Forelimb muscle (tissue), 1 donor: ENCODE results near the gene SLIT1. TPM values are rescaled to one million over a fixed set of nuclear protein-coding genes. Genes with fewer than 3 reads are reported as not detected.

Experiments used
- DNase-seq: peaks from one replicate; pipeline ENCODE4 v3.0.0-alpha.2; 2013; ENCODE audit warnings: low read depth
- polyA plus RNA-seq: library from polyadenylated mRNA; unstranded; fragments of 120-200 nt; gene quantifications from one replicate; pipeline ENCODE4 v1.2.1, GENCODE V29; 2013; ENCODE audit not compliant: insufficient read length

Gene SLIT1
- polyA plus RNA-seq, 1 donor = 0.70 TPM

DNA sequence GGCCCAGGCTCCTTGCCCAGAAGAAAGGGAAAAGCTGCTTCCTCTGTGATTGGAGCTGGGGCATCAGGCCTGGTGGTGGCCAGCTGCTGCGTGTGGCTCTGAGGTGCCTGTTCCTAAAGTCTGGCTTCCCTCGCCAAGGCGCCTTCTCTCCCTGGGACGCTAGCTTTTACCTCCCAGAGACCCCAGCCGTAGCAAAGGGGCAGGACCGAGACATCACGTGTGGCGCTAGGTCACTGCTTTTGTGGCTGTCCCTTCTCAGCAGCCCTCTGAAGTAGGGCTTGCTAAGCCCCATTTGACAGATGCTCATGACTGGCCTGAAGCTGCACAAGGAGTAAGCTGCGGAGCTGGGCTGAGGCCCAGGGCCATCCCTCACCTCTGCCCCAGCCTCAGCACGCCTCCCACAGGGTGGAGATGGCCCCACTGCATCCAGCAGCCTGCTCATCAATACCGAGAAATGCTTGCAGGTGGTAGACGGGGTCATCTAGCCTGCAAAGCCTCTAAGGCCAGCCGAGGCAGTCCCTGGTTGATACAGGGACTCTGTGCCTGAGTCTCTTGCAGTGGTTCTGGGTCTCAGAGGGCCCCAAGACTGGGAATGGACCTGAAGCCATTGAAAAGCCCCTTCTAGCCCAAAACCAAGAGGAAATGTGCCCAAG, 182.5 kb downstream of the SLIT1 start:
- DNase-seq = no peak

DNA sequence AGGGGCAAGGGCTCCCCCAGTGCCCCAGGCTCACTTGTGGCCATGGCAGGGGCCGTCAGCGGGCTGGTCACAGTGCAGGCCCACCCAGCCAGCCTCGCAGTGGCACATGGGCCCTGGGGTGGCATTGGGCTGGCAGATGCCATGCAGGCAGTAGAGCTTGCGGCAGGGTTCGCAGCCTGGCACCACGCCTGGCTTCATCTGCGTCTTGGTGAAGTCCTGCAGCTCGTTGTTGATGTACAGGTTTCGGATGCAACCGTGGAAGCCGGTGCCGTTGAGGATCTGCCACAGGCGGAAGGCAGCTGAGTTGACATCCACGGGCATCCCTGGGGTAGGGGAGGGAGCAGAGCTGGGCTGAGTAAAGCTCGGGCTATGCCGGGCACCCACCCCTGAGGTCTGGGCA, 183.1 kb downstream of the SLIT1 start:
- DNase-seq = no peak

DNA sequence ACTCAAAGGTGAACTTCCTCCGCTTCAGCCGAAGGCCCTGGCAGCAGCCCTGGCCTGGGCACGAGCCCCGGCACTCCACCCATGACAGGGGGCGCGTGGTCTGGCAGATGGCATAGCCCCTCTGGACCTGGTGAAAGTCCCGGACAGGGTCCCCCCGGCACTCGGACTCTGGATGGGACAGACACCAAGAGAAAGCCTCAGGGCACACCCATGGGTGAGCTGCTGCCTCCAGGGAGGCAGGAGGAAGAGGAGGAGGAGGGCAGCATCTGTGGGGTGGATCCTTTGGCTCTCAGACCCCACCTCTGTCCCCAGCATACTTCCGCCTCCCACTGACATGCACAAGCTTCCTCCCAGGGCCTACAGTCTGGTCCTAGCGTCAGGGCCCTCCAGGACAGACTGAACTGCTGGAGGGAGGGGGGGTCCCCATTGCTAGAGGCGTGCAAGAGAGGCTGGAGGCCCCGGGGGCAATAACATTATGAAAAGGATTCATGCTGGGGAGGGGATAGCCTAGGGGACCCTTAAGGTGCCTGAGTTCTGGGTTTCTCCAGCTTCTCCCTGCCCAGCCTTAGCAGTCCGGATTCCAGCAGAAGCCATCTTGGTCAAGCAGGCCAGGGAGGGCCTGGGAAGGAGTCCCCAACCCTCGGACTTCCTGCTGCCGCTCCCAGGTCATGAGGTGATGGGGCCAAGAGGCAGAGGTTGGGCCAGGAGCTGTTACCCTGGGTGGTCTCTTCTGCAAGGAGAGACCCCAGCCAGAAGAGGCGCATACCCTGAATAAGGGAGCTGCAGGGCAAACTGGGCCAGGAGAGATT, 184.4 kb downstream of the SLIT1 start:
- no peak for DNase-seq

DNA sequence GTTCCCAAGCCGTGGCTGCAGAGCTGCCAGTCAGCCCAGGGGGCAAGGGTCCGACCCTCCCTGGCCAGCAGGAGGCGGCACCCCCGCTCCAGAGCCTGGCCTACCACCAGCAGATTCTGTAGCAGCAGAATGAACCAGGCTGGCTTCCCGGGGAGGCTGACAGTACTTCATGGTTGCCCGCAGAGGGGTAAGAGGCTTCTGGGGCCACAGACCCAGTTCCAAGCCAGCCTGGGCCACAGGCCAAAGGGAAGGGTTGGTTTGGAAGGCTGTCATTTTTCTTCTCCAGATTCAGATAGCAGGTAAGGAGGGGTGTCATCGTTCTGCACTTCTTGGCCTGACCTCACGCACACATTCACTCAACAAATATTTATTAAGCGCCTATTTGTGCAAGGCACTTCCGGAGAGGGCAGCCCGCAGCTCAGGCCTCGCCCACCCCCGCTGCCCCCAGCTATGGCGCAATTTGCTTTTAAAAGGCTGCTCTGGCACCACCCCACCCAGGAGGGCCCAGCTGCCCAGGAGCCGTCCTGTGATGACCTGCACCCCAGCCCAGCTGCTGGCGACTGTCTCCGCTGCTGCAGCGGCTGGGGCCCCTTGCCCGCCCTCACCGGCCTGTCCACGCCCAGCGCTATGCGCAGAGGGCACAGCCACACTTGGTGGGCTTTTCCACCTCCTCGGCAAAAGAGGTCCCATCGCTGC, 185.1 kb downstream of the SLIT1 start:
- DNase-seq = no peak

DNA sequence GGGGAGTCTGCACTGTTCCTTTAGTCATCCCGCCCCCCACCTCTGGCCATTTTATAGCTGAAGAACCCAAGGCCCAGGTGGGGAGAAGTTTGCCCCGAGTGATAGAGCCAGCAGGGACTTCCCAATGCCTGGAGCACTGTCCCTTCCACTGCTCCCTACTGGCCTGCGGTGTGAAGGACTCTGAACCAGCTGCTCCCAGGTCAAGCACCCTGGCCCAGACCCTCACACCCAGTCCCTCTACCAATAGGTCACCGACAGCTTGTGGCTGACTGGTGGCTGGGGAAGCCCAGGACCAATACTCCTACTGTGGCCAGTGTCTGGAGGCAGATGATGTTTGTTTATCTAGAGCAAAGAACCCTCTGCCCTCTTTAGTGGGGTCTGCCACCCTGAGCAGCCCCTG, 185.8 kb downstream of the SLIT1 start:
- DNase-seq = no peak

DNA sequence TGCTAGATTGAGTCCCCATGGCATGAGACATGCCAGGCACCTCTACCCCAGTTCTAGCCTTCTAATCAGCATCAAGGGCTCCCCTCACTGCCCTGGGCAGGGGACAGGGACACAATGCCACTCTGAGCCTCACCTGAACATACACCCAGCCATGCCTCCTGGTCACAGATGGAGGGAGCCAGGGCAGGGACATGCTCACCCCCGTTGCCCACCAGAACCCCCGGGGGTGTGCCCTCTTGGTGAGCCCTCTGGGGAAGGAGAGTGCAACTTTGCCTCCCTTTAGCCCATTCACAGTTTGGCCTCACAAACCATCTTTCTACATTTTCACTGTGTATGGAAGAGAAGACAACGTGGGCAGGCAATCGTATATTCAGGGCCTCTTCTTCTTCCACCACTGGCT, 186.4 kb downstream of the SLIT1 start:
- DNase-seq = no peak

DNA sequence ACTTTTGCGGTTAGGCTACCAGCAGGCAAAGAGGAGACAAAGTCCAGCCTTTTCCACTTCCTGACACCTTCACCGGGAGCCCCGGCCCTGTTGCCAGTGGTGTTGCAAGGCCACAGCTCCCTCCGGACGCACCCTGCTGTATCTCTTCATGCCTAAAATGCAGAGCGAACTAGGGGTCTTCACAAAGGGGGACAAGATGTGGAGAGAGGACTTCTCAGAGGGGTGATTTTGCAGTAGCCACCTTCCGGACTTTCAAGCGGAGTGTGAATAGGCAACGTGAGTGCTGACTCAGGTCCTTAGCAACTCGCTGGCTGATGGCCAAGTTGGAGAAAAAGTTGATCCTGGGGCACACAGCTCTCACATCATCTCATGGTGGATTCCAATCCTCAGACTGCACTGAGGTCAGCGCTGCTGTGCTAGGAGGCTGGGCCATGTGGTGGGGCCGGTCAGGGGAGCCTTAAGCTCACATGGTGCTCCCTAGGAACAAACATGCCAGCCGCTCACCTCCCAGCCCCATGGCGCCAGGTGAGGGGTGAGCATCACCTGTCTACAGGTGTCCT, 187.3 kb downstream of the SLIT1 start:
- no peak for DNase-seq

DNA sequence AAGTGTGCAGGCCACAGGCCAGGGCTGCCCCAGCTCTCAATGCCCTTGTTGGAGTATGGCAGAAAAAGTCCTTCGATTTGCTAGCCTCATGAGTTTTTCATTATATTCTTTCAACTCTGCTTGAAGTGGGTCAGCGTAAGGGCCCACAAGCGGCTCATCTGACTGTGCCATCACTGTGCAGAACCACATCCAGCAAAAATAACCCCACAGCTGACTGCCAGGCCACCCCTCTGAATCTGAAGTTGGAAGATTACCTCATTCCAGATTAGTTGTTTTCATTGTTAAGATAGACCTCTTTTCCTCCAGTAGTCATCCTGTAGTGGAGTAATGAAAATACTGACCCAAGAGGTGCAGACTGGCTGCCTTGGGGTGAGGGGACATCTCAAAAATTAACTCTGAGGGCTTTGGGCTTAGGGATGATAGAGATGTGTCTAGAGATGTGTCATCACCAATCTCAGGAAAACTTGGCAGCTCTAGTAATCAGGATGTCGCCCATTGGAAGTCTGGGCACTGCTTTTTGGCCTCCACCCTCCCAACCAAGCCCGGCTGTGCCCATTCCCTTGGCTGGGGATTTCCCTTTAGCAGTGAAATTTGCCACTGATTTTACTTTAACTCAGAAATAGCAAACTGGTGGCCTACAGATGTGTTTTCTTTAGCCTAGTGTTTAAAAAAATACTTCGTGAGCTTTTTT, 189.3 kb downstream of the SLIT1 start:
- no peak for DNase-seq

DNA sequence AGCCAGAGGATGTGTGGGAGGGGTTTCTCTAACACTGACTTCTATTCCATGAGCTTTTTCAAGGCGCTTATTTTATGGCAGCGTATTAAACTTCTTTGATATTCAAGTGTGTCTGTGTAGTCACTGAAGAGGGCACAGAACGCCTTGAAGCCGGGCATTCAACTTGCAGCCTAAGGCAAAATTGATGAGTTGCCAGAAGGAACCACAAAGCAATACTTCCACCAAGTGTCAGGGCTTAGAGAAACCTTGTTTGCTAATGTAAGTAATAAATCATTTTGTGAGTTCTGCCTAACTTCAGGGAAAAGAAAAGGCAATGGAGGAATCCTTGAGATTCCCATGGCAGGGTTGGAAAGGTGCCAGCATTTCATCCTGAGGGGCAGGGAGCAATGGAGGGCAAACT, 189.9 kb downstream of the SLIT1 start:
- no peak for DNase-seq

DNA sequence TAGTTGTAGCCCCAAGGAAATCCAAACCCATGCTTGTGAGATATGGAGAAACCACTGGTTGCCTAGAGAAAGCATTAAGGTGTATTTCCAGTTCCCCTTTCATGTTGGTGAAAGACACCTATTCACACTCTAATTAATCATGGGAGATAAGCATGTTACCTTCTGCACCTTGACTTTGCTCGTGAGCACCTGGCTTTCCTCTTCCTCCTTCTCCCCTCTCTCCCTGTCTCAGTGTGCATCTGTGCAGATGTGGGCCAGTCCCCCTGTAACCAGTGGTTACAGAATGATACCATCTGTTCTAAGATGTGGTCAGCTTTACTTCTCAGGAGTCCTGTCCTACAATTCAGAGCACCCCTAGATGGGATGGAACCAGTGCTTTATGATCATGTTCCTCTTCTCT, 193.0 kb downstream of the SLIT1 start:
- DNase-seq = no peak

DNA sequence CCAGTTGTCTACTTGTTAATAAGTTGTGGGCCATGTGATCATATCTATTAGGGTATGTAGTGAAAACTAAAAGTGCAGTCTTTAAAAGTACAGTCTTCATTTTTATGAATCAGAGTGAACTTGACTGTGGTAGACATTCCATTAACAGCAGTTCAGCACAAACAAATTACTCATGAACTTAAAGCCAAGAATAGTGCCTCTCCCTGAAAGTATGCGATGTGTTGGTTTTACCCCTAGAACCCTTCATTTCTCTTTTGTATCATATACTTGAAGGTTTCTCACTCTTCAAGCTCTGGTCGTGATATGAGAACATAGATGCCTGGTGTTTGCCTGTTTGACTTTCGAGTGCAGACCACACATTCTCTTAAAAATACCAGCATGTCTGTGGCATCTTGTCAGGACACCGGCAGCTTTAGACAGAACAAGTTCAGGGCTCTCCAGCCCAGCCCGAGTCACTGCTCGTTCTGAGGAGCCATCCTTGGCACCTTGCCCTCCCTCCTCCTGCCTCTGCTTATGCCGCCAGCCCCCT, 194.4 kb downstream of the SLIT1 start:
- no peak for DNase-seq

DNA sequence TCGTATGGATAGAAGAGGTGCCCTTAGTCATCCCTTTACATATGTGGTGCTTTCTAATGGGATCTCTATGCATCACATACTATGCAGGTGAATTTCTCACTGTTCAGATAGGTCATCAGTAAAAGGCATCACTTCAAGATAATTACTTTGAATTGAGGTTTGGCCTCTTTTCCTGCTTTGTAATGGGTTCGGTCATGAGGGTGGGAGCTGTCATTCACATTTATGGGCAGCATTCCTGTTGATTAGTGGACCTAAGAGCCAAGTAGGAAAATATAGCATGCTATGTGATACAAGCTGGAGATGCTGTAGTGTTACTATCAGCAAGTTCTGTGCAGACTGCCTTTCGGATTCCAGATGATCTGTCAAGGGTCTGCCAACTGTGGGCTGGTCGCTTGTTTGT, 197.3 kb downstream of the SLIT1 start:
- no peak for DNase-seq

DNA sequence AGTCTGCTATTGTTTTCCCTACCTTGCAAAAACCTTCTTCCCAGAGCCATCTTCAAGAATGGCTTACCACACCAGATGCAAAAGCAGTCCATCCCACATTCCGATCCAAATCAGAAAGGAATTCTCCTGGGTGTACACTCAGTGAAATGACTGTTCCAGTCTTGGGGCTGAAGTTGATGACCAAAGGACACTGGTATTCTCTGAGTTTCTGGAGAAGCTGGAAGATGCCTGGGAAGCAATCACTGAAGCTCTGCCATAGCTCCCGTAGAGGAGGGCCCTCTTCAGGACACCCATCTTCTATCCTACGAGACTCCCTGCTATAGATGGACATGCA, 197.9 kb downstream of the SLIT1 start:
- DNase-seq = no peak

DNA sequence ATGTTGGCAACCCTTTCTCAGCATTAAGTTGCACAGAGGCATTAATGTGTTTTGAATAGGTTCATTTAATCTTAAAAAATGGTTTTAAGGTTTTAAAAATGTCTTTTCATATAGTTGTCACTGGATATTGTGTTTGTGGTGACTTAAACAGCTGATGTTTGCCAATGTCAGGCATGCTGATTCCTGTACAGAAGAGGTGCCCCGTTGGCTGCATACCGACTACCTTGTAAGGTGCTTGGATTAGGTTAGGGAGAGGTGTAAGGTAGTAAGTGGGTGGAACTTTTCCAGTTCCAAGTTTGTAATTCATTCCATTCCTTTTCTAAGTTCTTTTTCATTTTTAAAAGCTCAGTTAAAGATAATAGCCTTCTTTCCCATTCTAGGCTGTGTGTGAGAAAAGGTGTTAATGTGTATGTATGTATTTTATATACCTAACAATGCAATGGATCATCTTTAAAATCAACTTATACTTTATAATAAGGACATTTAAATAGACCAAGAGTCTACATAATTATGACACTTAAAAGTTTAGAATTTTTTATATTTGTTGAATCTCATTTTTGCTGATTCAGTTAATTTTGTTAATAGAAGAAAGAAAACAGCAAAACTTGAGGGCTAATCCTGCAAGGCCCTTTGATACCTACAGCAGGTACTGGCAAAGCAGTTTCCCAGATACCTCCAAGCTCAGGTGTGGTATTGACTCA, 198.5 kb downstream of the SLIT1 start:
- DNase-seq = no peak

DNA sequence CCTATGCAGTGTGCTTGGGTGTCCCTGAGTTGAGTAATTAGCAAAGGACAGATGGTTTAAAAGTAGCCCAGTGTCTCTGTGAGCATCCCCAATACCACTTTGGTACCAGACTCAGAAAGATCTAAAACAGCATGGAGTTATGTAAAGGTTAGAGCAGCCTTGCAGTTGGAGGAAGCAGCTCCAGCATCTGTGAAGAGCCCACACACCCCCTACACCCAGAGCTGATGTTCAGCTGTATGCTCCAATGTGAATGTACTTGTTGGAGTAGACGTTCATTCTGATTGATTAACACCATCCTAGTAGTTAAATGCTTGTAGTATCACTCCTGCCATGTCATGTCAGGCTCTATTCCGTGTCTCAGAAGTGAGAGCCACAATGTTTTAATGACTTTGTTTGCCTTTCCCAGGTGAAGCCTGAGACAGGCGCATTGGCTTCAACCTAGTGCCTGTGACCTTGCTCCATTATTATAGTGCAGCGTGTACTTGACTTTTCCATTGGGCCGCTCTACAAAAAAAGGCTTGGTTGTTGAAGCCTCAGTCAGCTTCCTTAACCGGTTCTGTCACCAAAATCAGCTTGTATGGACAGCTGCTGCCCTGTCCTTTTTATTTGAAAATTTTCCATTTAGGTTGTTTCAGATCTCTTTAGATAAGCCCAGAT, 199.4 kb downstream of the SLIT1 start:
- no peak for DNase-seq

DNA sequence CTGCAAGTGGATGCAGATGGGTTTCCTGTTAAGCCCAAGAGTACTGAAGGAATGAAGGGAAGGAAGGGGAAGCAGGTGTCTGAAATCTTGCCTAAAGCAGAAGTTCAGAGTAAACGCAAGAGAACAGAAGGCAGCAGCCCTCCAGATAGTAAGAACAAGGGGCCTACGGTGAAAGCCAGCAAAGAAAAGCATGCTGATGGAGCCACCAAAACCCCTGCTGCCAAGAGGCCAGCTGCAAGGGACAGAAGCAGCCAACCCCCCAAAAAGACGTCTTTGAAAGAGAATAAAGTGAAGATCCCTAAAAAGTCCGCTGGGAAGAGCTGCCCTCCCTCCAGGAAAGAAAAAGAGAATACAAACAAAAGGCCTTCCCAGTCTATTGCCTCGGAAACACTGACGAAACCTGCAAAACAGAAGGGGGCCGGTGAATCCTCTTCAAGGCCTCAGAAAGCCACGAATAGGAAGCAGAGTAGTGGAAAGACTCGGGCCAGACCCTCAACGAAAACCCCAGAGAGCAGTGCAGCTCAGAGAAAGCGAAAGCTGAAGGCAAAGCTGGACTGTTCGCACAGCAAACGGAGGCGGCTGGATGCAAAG, 201.1 kb downstream of the SLIT1 start:
- peak; percentile 77 for DNase-seq

DNA sequence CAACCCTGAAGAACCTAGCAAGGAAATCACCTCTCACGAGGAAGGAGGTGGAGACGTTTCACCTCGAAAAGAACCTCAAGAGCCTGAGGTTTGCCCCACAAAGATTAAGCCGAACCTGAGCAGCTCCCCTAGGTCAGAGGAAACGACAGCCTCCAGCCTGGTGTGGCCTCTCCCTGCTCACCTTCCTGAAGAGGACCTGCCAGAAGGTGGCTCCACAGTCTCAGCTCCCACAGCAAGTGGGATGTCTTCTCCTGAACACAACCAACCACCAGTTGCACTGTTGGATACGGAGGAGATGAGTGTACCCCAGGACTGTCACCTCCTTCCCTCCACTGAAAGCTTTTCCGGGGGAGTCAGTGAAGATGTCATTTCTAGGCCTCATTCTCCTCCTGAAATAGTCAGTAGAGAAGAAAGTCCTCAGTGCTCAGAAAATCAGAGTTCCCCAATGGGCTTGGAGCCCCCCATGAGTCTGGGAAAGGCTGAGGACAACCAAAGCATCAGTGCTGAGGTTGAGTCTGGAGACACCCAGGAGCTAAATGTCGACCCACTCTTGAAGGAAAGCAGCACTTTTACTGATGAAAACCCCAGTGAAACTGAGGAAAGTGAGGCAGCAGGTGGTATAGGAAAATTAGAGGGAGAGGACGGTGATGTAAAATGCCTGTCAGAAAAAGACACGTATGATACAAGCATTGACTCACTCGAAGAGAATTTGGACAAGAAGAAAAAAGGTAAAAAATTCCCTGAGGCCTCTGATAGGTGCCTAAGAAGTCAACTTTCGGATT, 203.4 kb downstream of the SLIT1 start:
- no peak for DNase-seq

DNA sequence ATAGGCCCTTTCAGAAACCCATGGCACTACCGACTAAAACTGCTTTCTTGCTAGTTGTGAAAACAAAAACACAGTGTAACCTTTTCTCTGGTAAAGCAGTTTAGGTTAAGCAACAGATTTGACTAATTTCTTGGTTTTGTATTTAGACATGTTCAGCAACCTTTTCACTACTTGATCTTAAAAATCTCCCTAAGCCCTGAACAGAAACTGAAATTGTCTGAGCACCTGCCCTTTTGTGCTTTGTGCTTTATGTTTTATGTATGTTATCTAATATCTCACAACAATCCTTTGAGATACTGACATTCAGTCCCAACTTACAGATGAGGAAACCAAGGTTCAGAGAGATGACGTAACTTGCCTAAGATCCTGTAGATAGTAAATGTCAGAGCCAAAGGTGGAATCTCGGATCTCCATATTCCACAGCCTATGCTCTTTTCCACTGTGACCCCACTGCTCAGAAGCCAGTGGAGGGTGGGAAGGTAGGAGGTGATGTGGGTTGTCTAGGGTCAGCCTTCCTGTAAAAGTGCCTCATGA, 207.1 kb downstream of the SLIT1 start:
- no peak for DNase-seq

DNA sequence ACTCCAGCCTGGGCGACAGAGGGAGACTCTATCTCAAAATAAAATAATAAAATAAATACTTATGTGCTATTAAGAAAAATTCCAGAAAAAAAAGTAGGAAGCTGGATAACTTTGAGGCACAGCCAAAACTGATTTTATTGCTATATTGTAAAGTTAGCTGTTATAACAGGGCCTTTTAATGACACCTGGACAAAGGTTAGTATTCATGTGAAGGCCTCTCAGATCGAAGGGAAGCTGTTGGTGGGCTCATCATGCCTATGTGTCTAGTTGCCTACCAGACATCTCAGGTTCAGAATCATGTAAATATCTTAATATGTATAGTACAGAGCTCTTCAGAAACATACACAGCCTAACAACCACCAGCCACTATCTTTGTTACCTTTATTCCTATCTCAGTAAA, 210.6 kb downstream of the SLIT1 start:
- no peak for DNase-seq
